Endothelial cell of umbilical vein (primary cell): ENCODE measurements around the gene ARHGAP29.

Source experiments
- EZH2 ChIP-seq: IDR thresholded peaks from 2 replicates; pipeline ENCODE4 v1.6.1; 2012; ENCODE audit warnings: borderline replicate concordance, low read depth, mild to moderate bottlenecking, moderate library complexity, low read length, inconsistent platforms; ENCODE audit not compliant: severe bottlenecking
- FOS ChIP-seq: IDR thresholded peaks from 2 replicates; pipeline ENCODE4 v1.6.1; 2011; ENCODE audit warnings: mild to moderate bottlenecking, low read length, moderate library complexity, borderline replicate concordance; ENCODE audit not compliant: insufficient read depth
- MYC ChIP-seq: IDR thresholded peaks from one replicate; pipeline ENCODE4 v1.6.1; 2011; ENCODE audit warnings: mild to moderate bottlenecking, low read depth, low read length
- POLR2A ChIP-seq: IDR thresholded peaks from 2 replicates; pipeline ENCODE4 v1.6.1; 2012; ENCODE audit warnings: low read depth, mild to moderate bottlenecking, control low read depth, low read length
- POLR2AphosphoS5 ChIP-seq: IDR thresholded peaks from 2 replicates; pipeline ENCODE4 v1.6.1; 2012; ENCODE audit warnings: low read depth, mild to moderate bottlenecking, control low read depth, low read length, moderate library complexity; ENCODE audit not compliant: insufficient read depth
- TF ChIP-seq, protein P1 (sequence below), 2 donors: IDR thresholded peaks; 1 replicate in 1 of 2; 2 replicates in 1 of 2; pipeline ENCODE4 v1.5.1; 2011; ENCODE audit warnings: low read length in 2 of 2, mild to moderate bottlenecking in 2 of 2, moderate library complexity in 2 of 2, control low read depth in 1 of 2, inconsistent platforms in 1 of 2, low read depth in 1 of 2; ENCODE audit not compliant: insufficient read depth in 1 of 2; ENCODE audit errors: extremely low read depth in 1 of 2
- TF ChIP-seq, protein P2 (sequence below): IDR thresholded peaks from 2 replicates; pipeline ENCODE4 v1.6.1; 2011; ENCODE audit not compliant: insufficient read depth, insufficient read length

DNA sequence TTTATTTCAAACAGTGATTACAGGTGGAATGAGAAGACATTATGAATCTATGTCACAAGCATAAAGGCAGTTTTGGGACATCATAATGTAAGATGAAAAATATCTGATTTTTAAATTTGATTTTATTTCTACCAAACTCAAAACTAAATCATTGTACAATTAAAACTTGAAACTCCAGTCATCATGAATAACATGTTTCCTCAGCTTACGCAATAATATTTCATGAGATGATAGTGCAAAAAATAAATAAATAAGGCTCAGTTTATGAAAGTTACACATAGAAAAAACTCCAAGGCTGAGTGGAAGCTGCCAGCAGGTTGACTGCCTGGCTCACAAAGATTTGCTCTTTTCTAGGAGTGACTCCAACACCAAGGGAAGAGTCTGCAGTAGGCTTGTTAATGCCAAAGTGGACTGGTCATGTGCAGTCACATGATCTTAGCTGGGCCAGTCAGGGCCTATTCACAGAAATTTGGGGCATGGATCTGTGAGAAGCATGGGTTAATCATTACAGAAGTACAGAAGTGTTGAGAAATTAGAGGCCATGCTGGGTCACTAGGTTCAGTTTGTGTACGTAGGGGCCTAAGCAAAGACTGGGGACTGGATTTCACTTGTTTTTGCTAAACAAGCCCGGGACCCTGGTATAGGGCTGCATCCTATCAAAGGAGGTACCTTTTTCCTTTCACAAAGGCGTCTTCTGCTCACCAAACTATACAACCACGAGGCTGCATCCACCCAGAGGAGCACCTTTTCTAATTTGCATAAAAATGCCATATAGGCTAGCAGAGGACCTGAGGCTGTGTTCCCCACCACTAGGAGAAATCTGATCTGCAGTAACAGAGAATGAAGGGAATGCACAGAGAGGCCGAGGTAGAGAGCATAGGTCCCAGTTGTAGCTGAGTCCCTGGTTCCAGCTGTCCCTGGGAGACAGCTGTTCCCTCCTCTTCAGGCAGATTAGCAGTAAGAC lies 111.6 kb downstream of the ARHGAP29 start:
- TF ChIP-seq, protein P1, sequence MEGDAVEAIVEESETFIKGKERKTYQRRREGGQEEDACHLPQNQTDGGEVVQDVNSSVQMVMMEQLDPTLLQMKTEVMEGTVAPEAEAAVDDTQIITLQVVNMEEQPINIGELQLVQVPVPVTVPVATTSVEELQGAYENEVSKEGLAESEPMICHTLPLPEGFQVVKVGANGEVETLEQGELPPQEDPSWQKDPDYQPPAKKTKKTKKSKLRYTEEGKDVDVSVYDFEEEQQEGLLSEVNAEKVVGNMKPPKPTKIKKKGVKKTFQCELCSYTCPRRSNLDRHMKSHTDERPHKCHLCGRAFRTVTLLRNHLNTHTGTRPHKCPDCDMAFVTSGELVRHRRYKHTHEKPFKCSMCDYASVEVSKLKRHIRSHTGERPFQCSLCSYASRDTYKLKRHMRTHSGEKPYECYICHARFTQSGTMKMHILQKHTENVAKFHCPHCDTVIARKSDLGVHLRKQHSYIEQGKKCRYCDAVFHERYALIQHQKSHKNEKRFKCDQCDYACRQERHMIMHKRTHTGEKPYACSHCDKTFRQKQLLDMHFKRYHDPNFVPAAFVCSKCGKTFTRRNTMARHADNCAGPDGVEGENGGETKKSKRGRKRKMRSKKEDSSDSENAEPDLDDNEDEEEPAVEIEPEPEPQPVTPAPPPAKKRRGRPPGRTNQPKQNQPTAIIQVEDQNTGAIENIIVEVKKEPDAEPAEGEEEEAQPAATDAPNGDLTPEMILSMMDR (IDR thresholded peaks at IDR 0.05; ENCODE audit: extremely low read depth in 1 of 2, insufficient read depth in 1 of 2, low read depth in 1 of 2, low read length in 2 of 2), result no peak
- no peak for TF ChIP-seq EZH2
- no peak for TF ChIP-seq POLR2A
- no peak for TF ChIP-seq POLR2AphosphoS5
- TF ChIP-seq, protein P2, sequence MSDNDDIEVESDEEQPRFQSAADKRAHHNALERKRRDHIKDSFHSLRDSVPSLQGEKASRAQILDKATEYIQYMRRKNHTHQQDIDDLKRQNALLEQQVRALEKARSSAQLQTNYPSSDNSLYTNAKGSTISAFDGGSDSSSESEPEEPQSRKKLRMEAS, result no peak
- TF ChIP-seq FOS, result no peak
- no peak for TF ChIP-seq MYC
